NB4 (cell line): Measurements from ENCODE around the gene EHD1.

Source experiments
- MYC ChIP-seq: IDR thresholded peaks from 2 replicates; pipeline ENCODE4 v1.6.1; 2011; ENCODE audit warnings: low read depth, low read length
- POLR2A ChIP-seq: IDR thresholded peaks from 2 replicates; pipeline ENCODE4 v1.6.1; 2011; ENCODE audit warnings: mild to moderate bottlenecking; ENCODE audit not compliant: insufficient read length; ENCODE audit errors: extremely low read depth
- TF ChIP-seq, protein P1 (sequence below): IDR thresholded peaks from one replicate; pipeline ENCODE4 v1.5.1; 2012; ENCODE audit warnings: low read depth, low read length

DNA sequence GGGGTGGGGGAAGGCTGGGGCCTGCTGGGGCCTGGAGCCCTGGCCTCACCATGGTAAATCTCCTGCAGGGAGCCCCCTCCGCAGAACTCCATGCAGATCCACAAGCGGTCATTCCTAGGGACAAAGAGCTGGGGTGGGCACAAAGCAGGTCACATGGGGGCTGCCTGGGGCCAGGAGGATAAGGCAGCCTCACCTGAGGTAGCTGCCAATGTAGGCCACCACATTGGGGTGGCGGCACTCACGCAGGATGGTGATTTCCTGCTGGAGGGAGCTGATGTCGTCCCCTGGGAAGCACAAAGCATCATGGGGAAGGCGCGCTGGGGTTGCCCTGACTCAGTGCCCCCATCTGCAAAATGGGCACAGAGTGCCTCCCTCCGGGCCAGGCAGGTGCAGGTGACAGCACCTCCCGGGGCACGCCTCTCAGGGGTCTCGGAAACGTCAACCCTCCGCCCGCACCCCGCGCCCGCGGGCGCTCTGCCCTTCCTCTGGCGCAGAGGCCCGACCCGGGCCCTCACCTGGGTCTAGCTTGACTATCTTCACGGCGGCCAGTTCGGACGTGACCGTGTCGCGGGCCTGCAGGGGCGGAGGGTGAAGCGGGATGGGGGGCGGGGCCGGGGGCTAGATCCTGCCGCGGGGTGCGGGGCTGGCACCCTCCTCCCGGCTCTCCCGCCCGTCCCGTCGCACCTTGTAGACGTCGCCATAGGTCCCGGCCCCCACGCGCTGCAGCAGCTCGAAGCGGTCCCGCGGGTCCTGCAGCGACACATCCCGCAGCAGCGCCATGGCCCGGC is 75.9 kb downstream of the EHD1 start:
- TF ChIP-seq POLR2A (no peak), MYC (no peak)
- TF ChIP-seq, protein P1, sequence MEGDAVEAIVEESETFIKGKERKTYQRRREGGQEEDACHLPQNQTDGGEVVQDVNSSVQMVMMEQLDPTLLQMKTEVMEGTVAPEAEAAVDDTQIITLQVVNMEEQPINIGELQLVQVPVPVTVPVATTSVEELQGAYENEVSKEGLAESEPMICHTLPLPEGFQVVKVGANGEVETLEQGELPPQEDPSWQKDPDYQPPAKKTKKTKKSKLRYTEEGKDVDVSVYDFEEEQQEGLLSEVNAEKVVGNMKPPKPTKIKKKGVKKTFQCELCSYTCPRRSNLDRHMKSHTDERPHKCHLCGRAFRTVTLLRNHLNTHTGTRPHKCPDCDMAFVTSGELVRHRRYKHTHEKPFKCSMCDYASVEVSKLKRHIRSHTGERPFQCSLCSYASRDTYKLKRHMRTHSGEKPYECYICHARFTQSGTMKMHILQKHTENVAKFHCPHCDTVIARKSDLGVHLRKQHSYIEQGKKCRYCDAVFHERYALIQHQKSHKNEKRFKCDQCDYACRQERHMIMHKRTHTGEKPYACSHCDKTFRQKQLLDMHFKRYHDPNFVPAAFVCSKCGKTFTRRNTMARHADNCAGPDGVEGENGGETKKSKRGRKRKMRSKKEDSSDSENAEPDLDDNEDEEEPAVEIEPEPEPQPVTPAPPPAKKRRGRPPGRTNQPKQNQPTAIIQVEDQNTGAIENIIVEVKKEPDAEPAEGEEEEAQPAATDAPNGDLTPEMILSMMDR: no peak
